Measurements from ENCODE around the gene MPV17L2.
A peak's percentile ranks its signal among the peaks of the same experiment; 100 is the strongest.

Gene MPV17L2

DNA sequence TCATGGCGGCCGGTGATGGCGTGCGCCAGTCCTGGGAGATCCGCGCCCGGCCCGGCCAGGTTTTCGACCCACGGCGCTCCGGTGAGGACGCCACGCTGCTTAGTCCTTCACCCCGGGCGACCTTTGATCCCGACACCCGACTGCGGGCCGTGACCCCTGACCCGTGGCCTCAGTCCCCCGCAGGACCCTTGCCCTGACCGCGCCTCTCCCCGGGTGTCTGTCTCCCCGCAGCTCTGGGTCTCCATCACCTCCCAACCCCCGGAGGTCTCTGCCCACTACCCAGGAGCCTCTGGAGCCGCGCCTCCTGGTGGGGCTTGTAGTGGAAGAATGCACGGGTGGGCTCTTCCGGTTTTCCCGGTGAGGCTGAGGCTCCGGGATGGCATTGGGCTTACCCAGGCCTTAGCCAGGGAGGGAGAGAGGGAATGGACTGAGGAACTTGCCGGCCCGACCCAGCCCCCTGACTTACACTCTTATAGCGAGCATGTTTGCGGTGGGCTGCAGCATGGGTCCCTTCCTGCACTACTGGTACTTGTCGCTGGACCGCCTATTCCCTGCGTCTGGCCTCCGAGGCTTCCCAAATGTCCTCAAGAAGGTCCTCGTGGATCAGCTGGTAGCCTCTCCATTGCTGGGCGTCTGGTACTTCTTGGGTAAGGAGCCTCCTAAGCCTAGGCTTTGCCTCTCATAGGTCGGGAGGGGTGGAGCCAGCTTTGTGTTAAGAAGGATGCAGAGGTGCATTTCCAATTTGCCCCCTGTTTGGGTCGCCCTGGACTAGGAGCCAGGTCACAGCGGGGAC is 566 bp downstream of the MPV17L2 start:
- H3K36me3 ChIP-seq (ENCODE audit: control insufficient read depth, low read length): peaks cover 28% of the 10 kb centered on the region
- H3K27me3 ChIP-seq (ENCODE audit: control insufficient read depth, low read length): no peaks in the 10 kb centered on the region
- H3K9me2 ChIP-seq (replicated peaks; ENCODE audit: control insufficient read depth, low read length): no peaks in the 10 kb centered on the region
- peaks cover 49% of the 10 kb centered on the region for H3K4me1 ChIP-seq (ENCODE audit: control insufficient read depth, low read length)
- peak overlapping the region; percentile 91 for H3K4me2 ChIP-seq (ENCODE audit: low read length)
- H3K4me3 ChIP-seq (ENCODE audit: low read length): peak overlapping the region; percentile 94
- H3K79me2 ChIP-seq (ENCODE audit: control insufficient read depth, low read length): peaks cover 15% of the 10 kb centered on the region
- H3F3A ChIP-seq (ENCODE audit: control insufficient read depth, insufficient read depth): peaks cover 36% of the 10 kb centered on the region
- H3K9me3 ChIP-seq (ENCODE audit: control insufficient read depth, insufficient read depth, low read length): no peaks in the 10 kb centered on the region
- H4K20me1 ChIP-seq (ENCODE audit: control insufficient read depth, insufficient read depth, low read depth, low read length): no peaks in the 10 kb centered on the region; the same call in 1 of the 2 replicates
- peak overlapping the region; percentile 53 for H3K27ac ChIP-seq (ENCODE audit: low read depth, low read length)
- peak; percentile 35 for TF ChIP-seq CTCF (IDR thresholded peaks at IDR 0.05; ENCODE audit: low read depth, low read length, poor library complexity, severe bottlenecking)
- no peak for TF ChIP-seq EZH2phosphoT487 (IDR thresholded peaks at IDR 0.05; ENCODE audit: borderline replicate concordance, low read length)

DNA sequence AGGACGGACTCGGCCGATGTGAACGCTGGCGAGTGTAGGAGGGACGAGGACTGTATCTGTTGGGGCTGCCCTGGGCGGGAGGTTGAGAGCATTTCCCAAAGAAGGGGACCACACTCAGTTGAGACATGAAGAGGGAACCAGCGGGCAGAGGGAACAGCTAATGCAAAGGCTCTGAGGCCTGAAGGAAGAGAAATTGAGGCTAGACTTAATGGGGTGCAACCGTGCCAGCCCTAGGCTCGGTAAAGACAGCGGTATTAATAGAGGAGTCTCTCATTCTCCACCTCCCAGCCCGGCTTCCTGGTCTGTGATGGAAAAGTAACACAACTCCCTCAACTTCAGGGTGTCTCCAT is 1.1 kb downstream of the MPV17L2 start:
- peak overlapping the region; percentile 91 for H3K4me2 ChIP-seq (ENCODE audit: low read length)
- peaks cover 44% of the 10 kb centered on the region for H3K4me1 ChIP-seq (ENCODE audit: control insufficient read depth, low read length)
- peak overlapping the region; percentile 53; the same call in 1 of the 2 replicates for H3K27ac ChIP-seq (ENCODE audit: low read depth, low read length)
- H3F3A ChIP-seq (ENCODE audit: control insufficient read depth, insufficient read depth): peaks cover 30% of the 10 kb centered on the region
- TF ChIP-seq EZH2phosphoT487 (IDR thresholded peaks at IDR 0.05; ENCODE audit: borderline replicate concordance, low read length) (no peak), CTCF (IDR thresholded peaks at IDR 0.05; ENCODE audit: low read depth, low read length, poor library complexity, severe bottlenecking) (no peak)
- H3K9me2 ChIP-seq (replicated peaks; ENCODE audit: control insufficient read depth, low read length): no peaks in the 10 kb centered on the region
- peaks cover 15% of the 10 kb centered on the region for H3K79me2 ChIP-seq (ENCODE audit: control insufficient read depth, low read length)
- H3K36me3 ChIP-seq (ENCODE audit: control insufficient read depth, low read length): peaks cover 33% of the 10 kb centered on the region
- H4K20me1 ChIP-seq (ENCODE audit: control insufficient read depth, insufficient read depth, low read depth, low read length): no peaks in the 10 kb centered on the region; the same call in 1 of the 2 replicates
- peak overlapping the region; percentile 94 for H3K4me3 ChIP-seq (ENCODE audit: low read length)
- H3K9me3 ChIP-seq (ENCODE audit: control insufficient read depth, insufficient read depth, low read length): no peaks in the 10 kb centered on the region
- no peaks in the 10 kb centered on the region for H3K27me3 ChIP-seq (ENCODE audit: control insufficient read depth, low read length)

- TF ChIP-seq EZH2phosphoT487 (IDR thresholded peaks at IDR 0.05; ENCODE audit: borderline replicate concordance, low read length): no peak
- no peak for TF ChIP-seq CTCF (IDR thresholded peaks at IDR 0.05; ENCODE audit: low read depth, low read length, poor library complexity, severe bottlenecking)
Observed at GRCh38 chr19:18194554-18195238, 1.7 kb downstream of the MPV17L2 start.

More at GRCh38 chr19:18194554-18195238, 1.7 kb downstream of the MPV17L2 start:
- H3K79me2 ChIP-seq (ENCODE audit: control insufficient read depth, low read length): peaks cover 15% of the 10 kb centered on the region
- no peaks in the 10 kb centered on the region for H3K9me3 ChIP-seq (ENCODE audit: control insufficient read depth, insufficient read depth, low read length)
- peak overlapping the region; percentile 53; the same call in 1 of the 2 replicates for H3K27ac ChIP-seq (ENCODE audit: low read depth, low read length)
- no peaks in the 10 kb centered on the region; the same call in 1 of the 2 replicates for H4K20me1 ChIP-seq (ENCODE audit: control insufficient read depth, insufficient read depth, low read depth, low read length)
- H3K36me3 ChIP-seq (ENCODE audit: control insufficient read depth, low read length): peaks cover 37% of the 10 kb centered on the region
- no peaks in the 10 kb centered on the region for H3K27me3 ChIP-seq (ENCODE audit: control insufficient read depth, low read length)
- peak overlapping the region; percentile 91 for H3K4me2 ChIP-seq (ENCODE audit: low read length)
- no peaks in the 10 kb centered on the region for H3K9me2 ChIP-seq (replicated peaks; ENCODE audit: control insufficient read depth, low read length)
- H3K4me3 ChIP-seq (ENCODE audit: low read length): peak overlapping the region; percentile 94
- peaks cover 43% of the 10 kb centered on the region for H3K4me1 ChIP-seq (ENCODE audit: control insufficient read depth, low read length)
- peaks cover 30% of the 10 kb centered on the region for H3F3A ChIP-seq (ENCODE audit: control insufficient read depth, insufficient read depth)
